HG03280 (cell line): ENCODE measurements around the gene TCIRG1.
A peak's percentile ranks its signal among the peaks of the same experiment; 100 is the strongest.

Experiments
- ATAC-seq: cut with Tn5 transposase; IDR thresholded peaks from one replicate; pipeline ENCODE4 v1.9.1; 2021; ENCODE audit warnings: mild to moderate bottlenecking, moderate library complexity; ENCODE audit not compliant: unreplicated experiment

The TCIRG1 gene

GRCh38 chr11:68016904-68017817, 21.7 kb upstream of the TCIRG1 start:
- ATAC-seq, result no peak

DNA sequence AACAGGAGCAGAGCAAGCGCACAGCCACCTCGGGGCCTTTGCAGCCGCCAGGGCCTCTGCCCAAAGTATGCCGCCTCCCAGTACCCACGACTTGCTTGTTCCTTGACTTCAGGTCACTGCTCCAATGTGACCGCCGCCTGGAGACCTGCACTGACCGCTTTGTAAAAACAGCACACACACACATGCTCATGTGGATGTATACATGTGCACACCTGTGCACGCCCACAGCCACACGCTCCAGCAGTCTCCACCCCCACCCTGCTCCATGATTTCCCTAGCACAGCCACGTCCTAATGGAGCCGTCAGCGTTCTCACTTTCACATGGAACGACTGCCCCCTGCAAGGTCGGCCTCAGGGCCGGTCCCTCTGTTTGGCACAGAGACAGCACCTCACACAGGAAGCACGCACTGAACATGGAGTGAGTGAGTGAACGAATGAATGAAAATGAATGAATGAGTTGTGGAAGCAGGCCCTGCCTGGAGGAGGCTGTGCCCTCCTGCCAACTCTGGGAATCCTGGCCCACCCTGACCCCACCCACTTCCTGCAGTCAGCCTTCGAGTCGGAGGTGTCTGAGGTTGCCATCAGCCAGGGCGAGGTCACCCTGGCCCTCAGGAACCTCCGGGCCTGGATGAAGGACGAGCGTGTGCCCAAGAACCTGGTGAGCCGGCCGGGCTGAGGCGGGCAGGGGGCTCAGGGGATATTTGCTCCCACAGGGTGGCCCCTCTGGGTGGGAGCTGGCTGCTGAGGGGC, 20.7 kb upstream of the TCIRG1 start:
- ATAC-seq, result no peak

DNA sequence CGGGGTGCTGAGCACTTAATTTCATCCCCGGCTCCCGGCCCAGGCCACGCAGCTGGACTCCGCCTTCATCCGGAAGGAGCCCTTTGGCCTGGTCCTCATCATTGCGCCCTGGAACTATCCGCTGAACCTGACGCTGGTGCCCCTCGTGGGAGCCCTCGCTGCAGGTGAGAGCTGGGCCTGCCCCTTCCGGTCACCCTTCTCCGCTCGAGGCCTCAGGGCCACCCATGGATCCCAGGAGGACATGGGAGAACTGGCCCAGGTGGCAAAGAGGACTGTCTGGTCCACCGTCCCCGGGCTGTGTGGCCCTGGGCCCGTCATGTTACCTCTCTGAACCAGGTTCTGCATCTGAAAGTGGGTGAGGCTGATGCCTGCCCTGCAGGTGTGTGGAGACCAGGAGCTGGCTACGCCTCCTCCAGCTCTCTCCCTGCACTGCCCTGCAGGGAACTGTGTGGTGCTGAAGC, 20.1 kb upstream of the TCIRG1 start:
- ATAC-seq, result no peak

- ATAC-seq, result no peak
Observed at GRCh38 chr11:68019486-68019885, 19.3 kb upstream of the TCIRG1 start.

DNA sequence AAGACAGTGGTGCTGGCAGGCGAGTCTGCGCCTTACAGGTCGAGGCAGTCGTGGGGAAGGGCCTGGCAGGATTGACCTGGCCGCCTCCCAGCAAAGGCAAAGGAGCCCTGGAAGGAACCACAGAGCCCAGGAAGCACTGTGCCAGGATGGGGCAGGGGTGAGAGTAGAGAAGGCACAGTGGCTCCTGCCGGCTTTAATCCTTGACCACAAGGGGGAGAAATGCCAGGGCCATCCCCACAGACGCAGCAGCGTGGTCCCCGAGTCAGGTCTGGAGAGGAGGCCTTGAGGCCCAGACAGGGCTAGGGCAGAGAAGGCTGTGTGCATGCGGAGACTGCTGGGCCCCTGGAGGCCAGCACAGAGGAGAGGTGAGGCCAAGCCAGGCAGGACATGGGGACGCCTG, 18.2 kb upstream of the TCIRG1 start:
- ATAC-seq, result no peak

DNA sequence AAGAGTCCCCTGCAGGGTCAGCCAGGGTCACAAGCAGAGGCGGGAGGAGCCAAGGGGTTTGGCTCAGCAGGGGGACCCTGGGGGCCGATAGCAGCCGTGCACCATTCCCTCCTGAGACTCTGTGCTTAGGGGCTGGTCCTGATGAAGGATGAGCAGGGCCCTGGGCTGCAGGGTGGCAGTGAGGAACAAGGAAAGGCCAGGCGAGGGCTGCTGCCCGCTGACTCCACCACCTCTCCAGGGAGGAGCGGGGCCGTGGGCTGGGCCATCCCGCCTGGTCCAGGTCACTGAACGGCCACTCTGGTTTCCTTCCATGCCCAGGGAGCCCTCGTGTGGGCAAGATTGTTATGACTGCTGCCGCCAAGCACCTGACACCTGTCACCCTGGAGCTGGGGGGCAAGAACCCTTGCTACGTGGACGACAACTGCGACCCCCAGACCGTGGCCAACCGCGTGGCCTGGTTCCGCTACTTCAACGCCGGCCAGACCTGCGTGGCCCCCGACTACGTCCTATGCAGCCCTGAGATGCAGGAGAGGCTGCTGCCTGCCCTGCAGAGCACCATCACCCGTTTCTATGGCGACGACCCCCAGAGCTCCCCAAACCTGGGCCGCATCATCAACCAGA, 17.5 kb upstream of the TCIRG1 start:
- ATAC-seq, result no peak

- ATAC-seq, result no peak
Observed at GRCh38 chr11:68022531-68022930, 16.3 kb upstream of the TCIRG1 start.

DNA sequence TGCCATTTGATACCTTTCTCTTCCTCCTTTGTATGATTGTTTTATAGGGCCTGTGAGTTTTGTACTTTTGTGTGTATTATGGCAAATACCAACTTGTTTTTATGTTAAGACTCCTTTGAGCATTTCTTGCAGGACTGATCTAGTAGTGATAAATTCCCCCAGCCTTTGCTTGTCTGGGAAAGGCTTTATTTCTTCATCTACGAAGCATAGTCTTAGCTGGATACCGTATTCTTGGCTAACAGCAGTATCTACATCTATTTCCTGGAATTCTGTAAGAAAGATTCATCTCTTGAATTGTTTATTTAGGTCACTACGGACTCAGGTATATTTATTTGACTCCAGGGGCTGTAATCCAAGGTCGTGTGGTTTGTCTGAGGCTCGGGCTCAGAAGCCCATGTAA, 14.3 kb upstream of the TCIRG1 start:
- ATAC-seq, result no peak

- ATAC-seq, result no peak
Observed at GRCh38 chr11:68025047-68025446, 13.8 kb upstream of the TCIRG1 start.

GRCh38 chr11:68026391-68027105, 12.3 kb upstream of the TCIRG1 start:
- no peak for ATAC-seq

- no peak for ATAC-seq
Observed at GRCh38 chr11:68027667-68028066, 11.2 kb upstream of the TCIRG1 start.

DNA sequence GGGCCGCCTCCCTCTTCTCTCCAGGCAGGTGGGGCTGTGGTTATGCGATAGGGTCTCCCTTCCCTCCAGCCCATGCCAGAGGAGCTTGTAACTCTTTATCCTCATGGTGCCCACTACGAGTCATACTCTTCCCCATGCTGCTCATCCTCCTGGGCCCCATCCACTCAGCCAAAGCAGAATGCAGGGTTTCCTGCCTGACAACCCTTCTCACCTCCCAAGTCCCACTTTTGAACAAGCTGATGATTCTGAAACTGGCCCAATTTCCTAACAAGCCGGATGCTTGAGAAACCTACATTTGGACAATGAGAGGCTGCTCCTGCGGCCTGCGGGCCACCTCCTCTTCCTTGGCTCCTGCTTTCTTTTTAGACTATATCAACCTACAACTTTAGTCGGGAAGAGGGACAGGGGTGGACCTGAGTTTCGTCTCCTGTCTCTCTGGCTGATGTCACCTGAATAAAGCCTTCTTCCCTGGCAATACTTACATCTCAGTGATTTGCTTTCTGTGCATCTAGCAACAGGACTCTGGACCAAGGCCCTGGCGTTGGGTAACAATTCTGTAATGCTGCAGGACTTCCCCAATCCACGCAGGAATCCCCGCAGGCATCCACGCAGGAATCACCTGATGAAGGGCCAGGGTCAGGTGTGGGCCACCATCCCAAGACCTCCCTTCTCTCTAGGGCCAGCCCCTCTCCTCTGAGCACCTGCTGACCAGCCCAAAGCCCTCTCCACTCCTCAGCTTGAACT, 9.9 kb upstream of the TCIRG1 start:
- ATAC-seq, result no peak

DNA sequence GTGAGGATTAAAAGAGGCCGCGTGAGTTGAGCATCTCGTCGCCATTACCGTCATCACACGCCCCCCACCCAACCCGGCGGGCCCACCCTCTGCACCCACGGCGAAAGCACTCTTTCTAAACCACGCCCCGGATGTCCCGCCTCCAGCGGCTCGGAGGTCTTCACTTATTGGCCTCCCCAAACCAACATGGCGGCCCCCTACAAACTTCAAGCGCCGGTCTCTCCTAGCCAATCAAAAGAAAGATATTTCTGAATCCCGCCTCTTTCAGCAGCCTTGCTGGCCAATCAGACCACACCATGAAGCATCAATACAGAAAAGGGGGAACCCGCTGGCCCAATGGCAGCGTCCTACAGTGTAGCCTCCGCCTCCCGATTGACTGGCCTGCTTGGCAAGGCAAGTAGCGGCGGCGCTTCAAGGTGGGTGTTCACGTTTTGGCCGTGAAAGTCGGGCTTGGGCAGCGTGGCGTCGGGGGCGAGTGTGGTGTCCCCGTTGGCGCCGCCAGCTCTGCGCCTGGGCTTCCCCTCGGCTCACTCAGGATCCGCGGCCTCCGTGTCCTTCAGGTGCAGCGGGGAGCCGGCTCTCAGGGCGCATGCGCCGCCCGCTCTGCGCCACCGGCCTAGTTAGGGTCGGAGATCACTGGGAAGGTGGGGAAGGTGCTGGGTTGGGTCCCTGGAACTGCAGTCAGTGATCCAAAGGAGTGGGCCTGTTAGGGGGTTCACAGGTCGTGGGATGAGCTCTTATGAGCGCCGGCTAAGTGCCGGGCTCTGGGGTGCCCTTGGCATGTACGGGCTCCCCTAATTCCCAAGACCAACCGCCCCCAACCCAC, 8.3 kb upstream of the TCIRG1 start, which contains the start of gene NDUFS8:
NDUFS8 (plus strand) TSS at position 364 of the 826 bp plus-strand sequence. CDS start 1,471 bp downstream, outside the sequence.
- peak; percentile 97 for ATAC-seq

GRCh38 chr11:68031144-68031464, 7.7 kb upstream of the TCIRG1 start:
- no peak for ATAC-seq

GRCh38 chr11:68032003-68032402, 6.8 kb upstream of the TCIRG1 start:
- ATAC-seq, result no peak

GRCh38 chr11:68032997-68033707, 5.7 kb upstream of the TCIRG1 start:
- no peak for ATAC-seq

DNA sequence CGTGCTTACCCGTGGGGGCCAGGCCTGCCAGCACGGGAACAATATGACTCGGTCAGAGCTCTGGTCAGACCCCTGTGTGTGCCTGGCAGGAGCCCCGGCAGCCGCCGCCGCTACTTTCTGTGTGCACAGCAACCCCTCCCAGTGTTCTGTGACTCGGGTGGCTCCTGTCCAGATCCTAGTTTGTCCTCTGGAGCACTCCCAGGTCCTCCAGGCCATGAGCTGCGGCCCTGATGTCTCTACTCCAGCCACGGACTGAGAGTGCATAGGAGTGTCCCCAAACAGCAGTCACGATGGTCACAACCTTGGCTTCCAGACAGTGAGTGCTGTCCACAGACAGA, 5.1 kb upstream of the TCIRG1 start:
- no peak for ATAC-seq

- no peak for ATAC-seq
Observed at GRCh38 chr11:68035266-68035876, 3.5 kb upstream of the TCIRG1 start.
